A549 (cell line): ENCODE measurements around the gene TMSB4X.

Experiments used
- POLR2A ChIP-seq: IDR thresholded peaks from 2 replicates; pipeline ENCODE4 v1.6.1; 2012; ENCODE audit warnings: mild to moderate bottlenecking, low read length
- ZFP36 ChIP-seq: fragments of 450-650 bp; IDR thresholded peaks from 2 replicates; pipeline ENCODE4 v1.6.1; 2014; ENCODE audit warnings: borderline replicate concordance; ENCODE audit not compliant: partially characterized antibody
- TF ChIP-seq, protein P1 (sequence below): IDR thresholded peaks from 2 replicates; pipeline ENCODE4 v1.6.1; 2012
- TF ChIP-seq, protein P2 (sequence below): fragments of >200 bp; sonication (Bioruptor Twin); formaldehyde crosslinking; IDR thresholded peaks from 3 replicates; pipeline ENCODE4 v1.5.1; 2016
- TF ChIP-seq, protein P3 (sequence below): fragments of 450-650 bp; IDR thresholded peaks from 2 replicates; pipeline ENCODE4 v1.6.1; 2014; ENCODE audit warnings: antibody characterized with exemption
- TF ChIP-seq, protein P4 (sequence below): fragments of 200-600 bp; sonication (generic); IDR thresholded peaks from 2 replicates; pipeline ENCODE4 v1.6.1; 2016; ENCODE audit warnings: antibody characterized with exemption, mild to moderate bottlenecking, moderate library complexity

DNA sequence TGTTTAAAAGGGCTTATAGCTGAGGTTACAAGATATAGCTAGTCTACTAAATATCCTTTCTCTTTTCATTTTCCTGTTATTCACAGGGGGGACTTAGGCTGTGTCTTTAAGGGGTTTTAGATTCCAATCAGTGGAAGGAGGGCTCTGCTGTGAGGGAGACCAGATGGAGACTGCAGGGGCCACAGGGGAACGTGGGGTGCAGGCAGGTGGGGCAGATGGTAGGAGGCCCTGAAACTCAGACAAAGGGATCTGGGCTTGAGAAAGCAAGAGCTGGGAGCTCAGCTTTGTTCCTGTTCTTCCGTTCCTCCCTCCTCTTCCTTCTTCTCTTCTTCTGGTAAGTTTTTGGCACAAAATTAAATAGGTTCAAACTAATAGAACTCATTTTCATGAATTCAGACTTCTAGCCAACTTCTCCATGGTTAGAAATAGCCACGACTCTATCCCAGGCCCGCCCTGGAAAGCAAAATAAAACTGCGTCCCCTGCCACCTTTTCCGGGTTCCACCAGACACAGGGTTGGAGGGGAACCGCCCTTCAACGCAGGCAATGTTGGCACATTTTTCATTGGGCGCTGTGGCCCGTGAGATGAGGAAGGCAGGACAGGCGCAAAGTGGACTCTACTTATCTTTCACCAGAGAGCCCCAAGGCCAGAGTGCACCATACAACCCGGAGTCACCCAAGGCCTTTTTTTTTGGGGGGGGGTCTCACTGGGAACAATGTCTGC lies 3.5 kb upstream of the TMSB4X start:
- TF ChIP-seq, protein P1, sequence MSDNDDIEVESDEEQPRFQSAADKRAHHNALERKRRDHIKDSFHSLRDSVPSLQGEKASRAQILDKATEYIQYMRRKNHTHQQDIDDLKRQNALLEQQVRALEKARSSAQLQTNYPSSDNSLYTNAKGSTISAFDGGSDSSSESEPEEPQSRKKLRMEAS, result no peak
- no peak for TF ChIP-seq ZFP36
- no peak for TF ChIP-seq POLR2A
- TF ChIP-seq, protein P2, sequence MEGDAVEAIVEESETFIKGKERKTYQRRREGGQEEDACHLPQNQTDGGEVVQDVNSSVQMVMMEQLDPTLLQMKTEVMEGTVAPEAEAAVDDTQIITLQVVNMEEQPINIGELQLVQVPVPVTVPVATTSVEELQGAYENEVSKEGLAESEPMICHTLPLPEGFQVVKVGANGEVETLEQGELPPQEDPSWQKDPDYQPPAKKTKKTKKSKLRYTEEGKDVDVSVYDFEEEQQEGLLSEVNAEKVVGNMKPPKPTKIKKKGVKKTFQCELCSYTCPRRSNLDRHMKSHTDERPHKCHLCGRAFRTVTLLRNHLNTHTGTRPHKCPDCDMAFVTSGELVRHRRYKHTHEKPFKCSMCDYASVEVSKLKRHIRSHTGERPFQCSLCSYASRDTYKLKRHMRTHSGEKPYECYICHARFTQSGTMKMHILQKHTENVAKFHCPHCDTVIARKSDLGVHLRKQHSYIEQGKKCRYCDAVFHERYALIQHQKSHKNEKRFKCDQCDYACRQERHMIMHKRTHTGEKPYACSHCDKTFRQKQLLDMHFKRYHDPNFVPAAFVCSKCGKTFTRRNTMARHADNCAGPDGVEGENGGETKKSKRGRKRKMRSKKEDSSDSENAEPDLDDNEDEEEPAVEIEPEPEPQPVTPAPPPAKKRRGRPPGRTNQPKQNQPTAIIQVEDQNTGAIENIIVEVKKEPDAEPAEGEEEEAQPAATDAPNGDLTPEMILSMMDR, result no peak
- TF ChIP-seq, protein P3, sequence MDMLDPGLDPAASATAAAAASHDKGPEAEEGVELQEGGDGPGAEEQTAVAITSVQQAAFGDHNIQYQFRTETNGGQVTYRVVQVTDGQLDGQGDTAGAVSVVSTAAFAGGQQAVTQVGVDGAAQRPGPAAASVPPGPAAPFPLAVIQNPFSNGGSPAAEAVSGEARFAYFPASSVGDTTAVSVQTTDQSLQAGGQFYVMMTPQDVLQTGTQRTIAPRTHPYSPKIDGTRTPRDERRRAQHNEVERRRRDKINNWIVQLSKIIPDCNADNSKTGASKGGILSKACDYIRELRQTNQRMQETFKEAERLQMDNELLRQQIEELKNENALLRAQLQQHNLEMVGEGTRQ, result no peak
- TF ChIP-seq, protein P4, sequence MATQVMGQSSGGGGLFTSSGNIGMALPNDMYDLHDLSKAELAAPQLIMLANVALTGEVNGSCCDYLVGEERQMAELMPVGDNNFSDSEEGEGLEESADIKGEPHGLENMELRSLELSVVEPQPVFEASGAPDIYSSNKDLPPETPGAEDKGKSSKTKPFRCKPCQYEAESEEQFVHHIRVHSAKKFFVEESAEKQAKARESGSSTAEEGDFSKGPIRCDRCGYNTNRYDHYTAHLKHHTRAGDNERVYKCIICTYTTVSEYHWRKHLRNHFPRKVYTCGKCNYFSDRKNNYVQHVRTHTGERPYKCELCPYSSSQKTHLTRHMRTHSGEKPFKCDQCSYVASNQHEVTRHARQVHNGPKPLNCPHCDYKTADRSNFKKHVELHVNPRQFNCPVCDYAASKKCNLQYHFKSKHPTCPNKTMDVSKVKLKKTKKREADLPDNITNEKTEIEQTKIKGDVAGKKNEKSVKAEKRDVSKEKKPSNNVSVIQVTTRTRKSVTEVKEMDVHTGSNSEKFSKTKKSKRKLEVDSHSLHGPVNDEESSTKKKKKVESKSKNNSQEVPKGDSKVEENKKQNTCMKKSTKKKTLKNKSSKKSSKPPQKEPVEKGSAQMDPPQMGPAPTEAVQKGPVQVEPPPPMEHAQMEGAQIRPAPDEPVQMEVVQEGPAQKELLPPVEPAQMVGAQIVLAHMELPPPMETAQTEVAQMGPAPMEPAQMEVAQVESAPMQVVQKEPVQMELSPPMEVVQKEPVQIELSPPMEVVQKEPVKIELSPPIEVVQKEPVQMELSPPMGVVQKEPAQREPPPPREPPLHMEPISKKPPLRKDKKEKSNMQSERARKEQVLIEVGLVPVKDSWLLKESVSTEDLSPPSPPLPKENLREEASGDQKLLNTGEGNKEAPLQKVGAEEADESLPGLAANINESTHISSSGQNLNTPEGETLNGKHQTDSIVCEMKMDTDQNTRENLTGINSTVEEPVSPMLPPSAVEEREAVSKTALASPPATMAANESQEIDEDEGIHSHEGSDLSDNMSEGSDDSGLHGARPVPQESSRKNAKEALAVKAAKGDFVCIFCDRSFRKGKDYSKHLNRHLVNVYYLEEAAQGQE, result no peak
